ENCODE measurements around the gene IDH3A.
A peak's percentile ranks its signal among the peaks of the same experiment; 100 is the strongest.

The IDH3A gene

GRCh38 chr15:78130466-78131294 is 18.5 kb upstream of the IDH3A start:
- H3K4me1 ChIP-seq (ENCODE audit: insufficient read depth, low read length, poor library complexity, severe bottlenecking): peaks cover 17% of the 10 kb centered on the region
- no peaks in the 10 kb centered on the region for H3K27me3 ChIP-seq (ENCODE audit: insufficient read depth, low read length, poor library complexity, severe bottlenecking)
- no peaks in the 10 kb centered on the region for H3K79me2 ChIP-seq (ENCODE audit: insufficient read depth, low read length)
- H3K9me2 ChIP-seq (replicated peaks; ENCODE audit: low read depth, low read length): no peaks in the 10 kb centered on the region
- no peaks in the 10 kb centered on the region for H4K20me1 ChIP-seq (ENCODE audit: insufficient read depth, low read length, poor library complexity, severe bottlenecking)
- no peak overlapping the region for H2AFZ ChIP-seq (ENCODE audit: low read length)
- H3K4me2 ChIP-seq (ENCODE audit: low read depth, low read length, poor library complexity, severe bottlenecking): no peak overlapping the region
- no peaks in the 10 kb centered on the region for H3K9me3 ChIP-seq (ENCODE audit: insufficient read depth, low read depth, low read length)
- no peak for TF ChIP-seq EZH2phosphoT487 (IDR thresholded peaks at IDR 0.05; ENCODE audit: borderline replicate concordance)
- no peaks in the 10 kb centered on the region for H3K36me3 ChIP-seq (ENCODE audit: insufficient read depth, low read length)
- H3K4me3 ChIP-seq (ENCODE audit: low read length, poor library complexity, severe bottlenecking): no peak overlapping the region
- H3F3A ChIP-seq (ENCODE audit: low read depth): peaks cover 7% of the 10 kb centered on the region; the same call in 1 of the 2 replicates
- H3K9ac ChIP-seq (ENCODE audit: low read depth, low read length, poor library complexity, severe bottlenecking): no peak overlapping the region

GRCh38 chr15:78131295-78132061 is 17.7 kb upstream of the IDH3A start, which contains the start of gene CIB2:
TSS of gene CIB2 (minus strand) at chr15:78131445. CDS start at chr15:78131215, 230 bp downstream.
- Histone ChIP-seq H3K4me3 (ENCODE audit: low read length, poor library complexity, severe bottlenecking) (peak within 1 kb of the TSS; percentile 80), H3K4me1 (ENCODE audit: insufficient read depth, low read length, poor library complexity, severe bottlenecking) (peaks cover 17% of the 10 kb centered on the region), H3K79me2 (ENCODE audit: insufficient read depth, low read length) (no peaks in the 10 kb centered on the region), H3K36me3 (ENCODE audit: insufficient read depth, low read length) (no peaks in the 10 kb centered on the region), H3K9me3 (ENCODE audit: insufficient read depth, low read depth, low read length) (no peaks in the 10 kb centered on the region), H3K9ac (ENCODE audit: low read depth, low read length, poor library complexity, severe bottlenecking) (peak within 1 kb of the TSS; percentile 92), H3K9me2 (replicated peaks; ENCODE audit: low read depth, low read length) (no peaks in the 10 kb centered on the region), H2AFZ (ENCODE audit: low read length) (peak within 1 kb of the TSS; percentile 90), H3F3A (ENCODE audit: low read depth) (peaks cover 7% of the 10 kb centered on the region; the same call in 1 of the 2 replicates), H4K20me1 (ENCODE audit: insufficient read depth, low read length, poor library complexity, severe bottlenecking) (no peaks in the 10 kb centered on the region), H3K4me2 (ENCODE audit: low read depth, low read length, poor library complexity, severe bottlenecking) (peak within 1 kb of the TSS; percentile 98), H3K27me3 (ENCODE audit: insufficient read depth, low read length, poor library complexity, severe bottlenecking) (no peaks in the 10 kb centered on the region)
- no peak for TF ChIP-seq EZH2phosphoT487 (IDR thresholded peaks at IDR 0.05; ENCODE audit: borderline replicate concordance)
- peak; percentile 64 for TF ChIP-seq CTCF (conservative IDR thresholded peaks at IDR 0.05; ENCODE audit: low read length)

- H4K20me1 ChIP-seq (ENCODE audit: insufficient read depth, low read length, poor library complexity, severe bottlenecking): no peaks in the 10 kb centered on the region
- no peak overlapping the region for H3K9ac ChIP-seq (ENCODE audit: low read depth, low read length, poor library complexity, severe bottlenecking)
- TF ChIP-seq EZH2phosphoT487 (IDR thresholded peaks at IDR 0.05; ENCODE audit: borderline replicate concordance) (no peak), CTCF (conservative IDR thresholded peaks at IDR 0.05; ENCODE audit: low read length) (no peak)
- no peak overlapping the region for H3K4me2 ChIP-seq (ENCODE audit: low read depth, low read length, poor library complexity, severe bottlenecking)
- peaks cover 7% of the 10 kb centered on the region; the same call in 1 of the 2 replicates for H3F3A ChIP-seq (ENCODE audit: low read depth)
- no peaks in the 10 kb centered on the region for H3K9me2 ChIP-seq (replicated peaks; ENCODE audit: low read depth, low read length)
- no peak overlapping the region for H3K4me3 ChIP-seq (ENCODE audit: low read length, poor library complexity, severe bottlenecking)
- no peaks in the 10 kb centered on the region for H3K36me3 ChIP-seq (ENCODE audit: insufficient read depth, low read length)
- no peaks in the 10 kb centered on the region for H3K9me3 ChIP-seq (ENCODE audit: insufficient read depth, low read depth, low read length)
- no peak overlapping the region for H2AFZ ChIP-seq (ENCODE audit: low read length)
- peaks cover 17% of the 10 kb centered on the region for H3K4me1 ChIP-seq (ENCODE audit: insufficient read depth, low read length, poor library complexity, severe bottlenecking)
- no peaks in the 10 kb centered on the region for H3K27me3 ChIP-seq (ENCODE audit: insufficient read depth, low read length, poor library complexity, severe bottlenecking)
- H3K79me2 ChIP-seq (ENCODE audit: insufficient read depth, low read length): no peaks in the 10 kb centered on the region
Observed at GRCh38 chr15:78133801-78134200, 15.4 kb upstream of the IDH3A start.

Measured in Loucy (cell line).